ENCODE measurements around the gene RAP1GAP.

RAP1GAP gene

GRCh38 chr1:21630571-21631343 lies 38.4 kb downstream of the RAP1GAP start:
- DNase-seq, result peak in 3 of 56 donors; percentile 15 to 23 (median 16)

GRCh38 chr1:21629971-21630370 lies 39.2 kb downstream of the RAP1GAP start:
- no peak for DNase-seq

GRCh38 chr1:21628798-21629393 lies 40.3 kb downstream of the RAP1GAP start:
- no peak for DNase-seq

GRCh38 chr1:21626921-21627339 lies 42.2 kb downstream of the RAP1GAP start:
- no peak for DNase-seq

- no peak for DNase-seq
These were observed 43.6 kb downstream of the RAP1GAP start for GRCh38 chr1:21625390-21626190.

GRCh38 chr1:21624571-21625389 lies 44.4 kb downstream of the RAP1GAP start:
- DNase-seq, result peak in 44 of 56 donors; percentile 19 to 76 (median 53)

- DNase-seq, result no peak
These were observed 45.7 kb downstream of the RAP1GAP start for GRCh38 chr1:21623410-21623961.

GRCh38 chr1:21622466-21623315 lies 46.5 kb downstream of the RAP1GAP start:
- DNase-seq, result peak in 3 of 56 donors; percentile 19 to 52 (median 33)

GRCh38 chr1:21621761-21622436 lies 47.3 kb downstream of the RAP1GAP start:
- no peak for DNase-seq

GRCh38 chr1:21621051-21621450 lies 48.1 kb downstream of the RAP1GAP start:
- DNase-seq, result peak in 1 of 56 donors; percentile 12

GRCh38 chr1:21620496-21620895 lies 48.7 kb downstream of the RAP1GAP start:
- DNase-seq, result peak in 32 of 56 donors; percentile 8 to 68 (median 30)

- DNase-seq, result peak in 3 of 56 donors; percentile 9 to 40 (median 14)
These were observed 49.1 kb downstream of the RAP1GAP start for GRCh38 chr1:21620011-21620410.

GRCh38 chr1:21619375-21619947 lies 49.7 kb downstream of the RAP1GAP start:
- no peak for DNase-seq

- DNase-seq, result peak in 1 of 56 donors; percentile 27
These were observed 50.4 kb downstream of the RAP1GAP start for GRCh38 chr1:21618561-21619374.

- no peak for DNase-seq
These were observed 51.1 kb downstream of the RAP1GAP start for GRCh38 chr1:21618059-21618458.

GRCh38 chr1:21617126-21617738 lies 51.9 kb downstream of the RAP1GAP start:
- DNase-seq, result no peak

GRCh38 chr1:21616372-21616771 lies 52.8 kb downstream of the RAP1GAP start:
- DNase-seq, result no peak
